Astrocyte (in vitro differentiated cells and primary cell): ENCODE results near the gene GLS. TPM values are rescaled to one million over a fixed set of nuclear protein-coding genes. Genes with fewer than 3 reads are reported as not detected.

Experiments used
- DNase-seq: peaks from one replicate; pipeline ENCODE4 v3.0.0-alpha.2; 2010; ENCODE audit warnings: low read depth
- FAIRE-seq: peaks from 2 replicates; lab custom pipeline; 2011; peaks lifted over from hg19 to GRCh38; lab: Jason Lieb, UNC
- H2AFZ ChIP-seq: 2 replicates; pipeline ENCODE4 v1.6.0; 2012; ENCODE audit warnings: low read depth, low read length, inconsistent platforms
- H3K27ac ChIP-seq: 2 replicates; pipeline ENCODE4 v1.5.1; 2011; ENCODE audit warnings: low read depth, low read length, inconsistent platforms
- H3K27me3 ChIP-seq: 2 replicates; pipeline ENCODE4 v1.6.0; 2011; ENCODE audit warnings: low read length, inconsistent platforms; ENCODE audit not compliant: insufficient read depth
- H3K36me3 ChIP-seq: 2 replicates; pipeline ENCODE4 v1.5.1; 2011; ENCODE audit warnings: low read length, inconsistent platforms; ENCODE audit not compliant: insufficient read depth
- H3K4me1 ChIP-seq: 2 replicates; pipeline ENCODE4 v1.5.1; 2011; ENCODE audit warnings: low read length, inconsistent platforms; ENCODE audit not compliant: insufficient read depth
- H3K4me2 ChIP-seq: 2 replicates; pipeline ENCODE4 v1.6.0; 2012; ENCODE audit warnings: low read length, inconsistent platforms
- H3K4me3 ChIP-seq: 2 replicates; pipeline ENCODE4 v1.5.1; 2011; ENCODE audit warnings: low read depth, mild to moderate bottlenecking, low read length, inconsistent platforms; ENCODE audit not compliant: insufficient read depth
- H3K79me2 ChIP-seq: 2 replicates; pipeline ENCODE4 v1.6.0; 2012; ENCODE audit warnings: mild to moderate bottlenecking, low read length, inconsistent platforms; ENCODE audit not compliant: insufficient read depth
- H3K9ac ChIP-seq: 2 replicates; pipeline ENCODE4 v1.6.0; 2012; ENCODE audit warnings: mild to moderate bottlenecking, low read length, inconsistent platforms
- H3K9me3 ChIP-seq: 2 replicates; pipeline ENCODE4 v1.5.1; 2012; ENCODE audit warnings: low read depth, mild to moderate bottlenecking, low read length, inconsistent platforms; ENCODE audit not compliant: insufficient read depth
- H4K20me1 ChIP-seq: 2 replicates; pipeline ENCODE4 v1.6.0; 2012; ENCODE audit warnings: low read length, inconsistent platforms; ENCODE audit not compliant: insufficient read depth
- H3K27ac Mint-ChIP-seq: one replicate; pipeline ENCODE4 v1.8.0; 2021; ENCODE audit warnings: mild to moderate bottlenecking, mixed read lengths; ENCODE audit not compliant: unreplicated experiment
- H3K27me3 Mint-ChIP-seq: one replicate; pipeline ENCODE4 v1.8.0; 2021; ENCODE audit warnings: low read depth, mixed read lengths; ENCODE audit not compliant: unreplicated experiment
- H3K36me3 Mint-ChIP-seq: one replicate; pipeline ENCODE4 v1.8.0; 2021; ENCODE audit warnings: low read depth, mixed read lengths; ENCODE audit not compliant: unreplicated experiment
- H3K4me1 Mint-ChIP-seq: one replicate; pipeline ENCODE4 v1.8.0; 2021; ENCODE audit warnings: low read depth, mixed read lengths; ENCODE audit not compliant: unreplicated experiment
- H3K4me3 Mint-ChIP-seq: one replicate; pipeline ENCODE4 v1.8.0; 2021; ENCODE audit warnings: mild to moderate bottlenecking, moderate library complexity, mixed read lengths; ENCODE audit not compliant: unreplicated experiment
- H3K9me3 Mint-ChIP-seq: one replicate; pipeline ENCODE4 v1.8.0; 2021; ENCODE audit warnings: mild to moderate bottlenecking, mixed read lengths; ENCODE audit not compliant: unreplicated experiment
- EZH2 ChIP-seq: IDR thresholded peaks from 2 replicates; pipeline ENCODE4 v1.6.1; 2012; ENCODE audit warnings: mild to moderate bottlenecking, low read length, inconsistent platforms; ENCODE audit not compliant: insufficient read depth
- total RNA-seq: library from RNA; stranded (reverse); gene quantifications from 2 replicates; pipeline ENCODE4 v1.2.1, GENCODE V29; 2021
- TF ChIP-seq, protein P1 (sequence below): IDR thresholded peaks from 2 replicates; pipeline ENCODE4 v1.5.1; 2011; ENCODE audit warnings: low read depth, mild to moderate bottlenecking, inconsistent platforms, low read length, moderate library complexity; ENCODE audit not compliant: insufficient read depth

GLS gene
- total RNA-seq, 1 donor from 2014 or later = 189 TPM

DNA sequence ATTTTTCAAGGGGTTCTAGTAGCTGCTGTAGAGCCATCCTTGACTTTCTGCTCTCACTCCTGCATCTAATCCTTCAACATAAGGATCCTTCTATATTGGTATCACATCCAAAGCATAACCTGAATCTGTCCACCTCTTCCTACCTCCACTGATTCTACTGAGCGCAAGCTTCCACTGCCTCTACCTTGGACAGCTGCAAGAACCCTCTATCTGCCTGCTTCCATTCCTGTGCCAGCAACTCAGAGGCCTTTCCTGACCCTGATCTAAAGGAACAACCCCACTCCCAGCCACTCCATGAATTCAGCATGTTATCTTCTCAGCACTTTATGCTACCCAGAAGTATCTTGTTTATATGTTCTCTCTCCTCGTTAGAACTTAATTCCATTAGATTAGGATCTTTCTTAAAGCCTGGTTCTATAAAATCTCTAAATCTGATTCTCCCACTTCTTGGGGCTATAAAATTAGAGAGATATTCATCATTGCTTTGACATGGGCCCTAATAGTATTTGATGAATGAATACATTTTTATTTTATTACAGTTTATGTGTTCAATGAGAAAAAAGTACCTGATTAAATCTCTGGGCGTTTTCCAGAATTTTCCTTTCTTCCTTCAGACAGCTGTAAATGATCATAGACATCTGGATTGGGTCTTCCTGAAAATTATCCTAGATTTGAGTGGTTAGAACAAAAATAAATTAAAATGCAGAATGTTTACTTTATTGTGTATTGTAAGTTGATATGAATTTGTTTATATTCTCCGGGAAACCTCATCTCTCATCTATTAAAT is 126.6 kb downstream of the GLS start:
- Mint-ChIP-seq H3K36me3 (peaks cover 52% of the 10 kb centered on the region), H3K4me3 (peak overlapping the region; percentile 40), H3K27me3 (no peaks in the 10 kb centered on the region), H3K4me1 (peaks cover 28% of the 10 kb centered on the region), H3K27ac (no peak overlapping the region), H3K9me3 (peaks cover 3% of the 10 kb centered on the region)
- H2AFZ ChIP-seq = no peak overlapping the region
- H3K9ac ChIP-seq = no peak overlapping the region
- no peak for DNase-seq
- no peaks in the 10 kb centered on the region for H3K27me3 ChIP-seq
- no peak overlapping the region for H3K4me3 ChIP-seq
- H3K4me2 ChIP-seq = no peak overlapping the region
- peaks cover 42% of the 10 kb centered on the region for H3K36me3 ChIP-seq
- H4K20me1 ChIP-seq = peaks cover 13% of the 10 kb centered on the region
- H3K9me3 ChIP-seq = no peaks in the 10 kb centered on the region
- TF ChIP-seq EZH2 = no peak
- TF ChIP-seq, protein P1, sequence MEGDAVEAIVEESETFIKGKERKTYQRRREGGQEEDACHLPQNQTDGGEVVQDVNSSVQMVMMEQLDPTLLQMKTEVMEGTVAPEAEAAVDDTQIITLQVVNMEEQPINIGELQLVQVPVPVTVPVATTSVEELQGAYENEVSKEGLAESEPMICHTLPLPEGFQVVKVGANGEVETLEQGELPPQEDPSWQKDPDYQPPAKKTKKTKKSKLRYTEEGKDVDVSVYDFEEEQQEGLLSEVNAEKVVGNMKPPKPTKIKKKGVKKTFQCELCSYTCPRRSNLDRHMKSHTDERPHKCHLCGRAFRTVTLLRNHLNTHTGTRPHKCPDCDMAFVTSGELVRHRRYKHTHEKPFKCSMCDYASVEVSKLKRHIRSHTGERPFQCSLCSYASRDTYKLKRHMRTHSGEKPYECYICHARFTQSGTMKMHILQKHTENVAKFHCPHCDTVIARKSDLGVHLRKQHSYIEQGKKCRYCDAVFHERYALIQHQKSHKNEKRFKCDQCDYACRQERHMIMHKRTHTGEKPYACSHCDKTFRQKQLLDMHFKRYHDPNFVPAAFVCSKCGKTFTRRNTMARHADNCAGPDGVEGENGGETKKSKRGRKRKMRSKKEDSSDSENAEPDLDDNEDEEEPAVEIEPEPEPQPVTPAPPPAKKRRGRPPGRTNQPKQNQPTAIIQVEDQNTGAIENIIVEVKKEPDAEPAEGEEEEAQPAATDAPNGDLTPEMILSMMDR = no peak
- H3K27ac ChIP-seq = no peak overlapping the region
- peaks cover 16% of the 10 kb centered on the region for H3K79me2 ChIP-seq
- peaks cover 3% of the 10 kb centered on the region for H3K4me1 ChIP-seq
- FAIRE-seq = no peak

DNA sequence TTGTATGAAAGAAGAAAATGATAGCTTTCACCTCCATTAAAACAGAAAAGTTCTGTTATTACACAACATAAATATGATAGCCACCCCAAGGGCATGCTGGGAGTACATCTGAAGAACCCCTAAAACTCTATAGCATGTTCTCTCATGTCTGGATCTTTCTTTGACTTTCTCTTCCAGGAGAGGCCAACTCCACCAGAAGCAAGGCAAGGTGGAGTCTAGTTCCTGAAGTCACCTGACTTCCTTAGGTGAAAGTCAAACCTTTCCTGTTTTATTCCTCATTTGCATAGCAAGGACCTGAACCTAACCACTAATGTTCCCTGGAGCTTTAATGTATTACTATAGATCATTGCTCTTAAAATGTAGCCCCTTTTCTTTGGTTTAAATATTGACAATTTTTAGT is 127.7 kb downstream of the GLS start:
- peaks cover 22% of the 10 kb centered on the region for H4K20me1 ChIP-seq
- no peak overlapping the region for H3K27ac ChIP-seq
- no peak overlapping the region for H3K4me3 ChIP-seq
- H3K27me3 ChIP-seq = no peaks in the 10 kb centered on the region
- peak overlapping the region; percentile 8 for H3K27ac Mint-ChIP-seq
- H3K9me3 Mint-ChIP-seq = peaks cover 3% of the 10 kb centered on the region
- H2AFZ ChIP-seq = no peak overlapping the region
- H3K9me3 ChIP-seq = no peaks in the 10 kb centered on the region
- H3K4me1 Mint-ChIP-seq = peaks cover 27% of the 10 kb centered on the region
- TF ChIP-seq EZH2 = no peak
- TF ChIP-seq, protein P1 = no peak
- H3K9ac ChIP-seq = no peak overlapping the region
- peaks cover 49% of the 10 kb centered on the region for H3K36me3 Mint-ChIP-seq
- no peak for DNase-seq
- no peak for FAIRE-seq
- H3K4me1 ChIP-seq = peaks cover 8% of the 10 kb centered on the region
- no peak overlapping the region for H3K4me2 ChIP-seq
- peaks cover 26% of the 10 kb centered on the region for H3K79me2 ChIP-seq
- peak overlapping the region; percentile 71 for H3K4me3 Mint-ChIP-seq
- peaks cover 38% of the 10 kb centered on the region for H3K36me3 ChIP-seq
- no peaks in the 10 kb centered on the region for H3K27me3 Mint-ChIP-seq
